Measurements from ENCODE around the gene TMEM39A.

The TMEM39A gene

GRCh38 chr3:119494597-119494996 is 31.2 kb upstream of the TMEM39A start:
- H3K27me3 ChIP-seq (ENCODE audit: insufficient read depth, poor library complexity, severe bottlenecking) = no peaks in the 10 kb centered on the region
- H3K27ac ChIP-seq (replicated peaks) = no peak overlapping the region
- no peak overlapping the region for H3K4me3 ChIP-seq (replicated peaks; ENCODE audit: insufficient read depth, low read length)
- no peak for TF ChIP-seq GABPA (IDR thresholded peaks at IDR 0.05; ENCODE audit: low read depth)
- TF ChIP-seq REST (IDR thresholded peaks at IDR 0.05; ENCODE audit: insufficient replicate concordance, low read depth) = no peak
- no peak for DNase-seq (ENCODE audit: low read depth in 1 of 2, low spot score in 1 of 2)

- TF ChIP-seq POLR2AphosphoS5 (IDR thresholded peaks at IDR 0.05; ENCODE audit: low read depth) (no peak), REST (IDR thresholded peaks at IDR 0.05; ENCODE audit: insufficient replicate concordance, low read depth) (no peak), SPI1 (IDR thresholded peaks at IDR 0.05; ENCODE audit: borderline replicate concordance, low read depth) (no peak), CTCF (IDR thresholded peaks at IDR 0.05; ENCODE audit: insufficient read depth, low read length) (no peak), GABPA (IDR thresholded peaks at IDR 0.05; ENCODE audit: low read depth) (no peak)
- Histone ChIP-seq H3K4me3 (replicated peaks; ENCODE audit: insufficient read depth, low read length) (no peak overlapping the region), H3K27me3 (ENCODE audit: insufficient read depth, poor library complexity, severe bottlenecking) (no peaks in the 10 kb centered on the region), H3K27ac (replicated peaks) (no peak overlapping the region)
- DNase-seq (ENCODE audit: low read depth in 1 of 2, low spot score in 1 of 2) = no peak
Observed at GRCh38 chr3:119492810-119493209, 29.4 kb upstream of the TMEM39A start.

GRCh38 chr3:119492128-119492527 is 28.7 kb upstream of the TMEM39A start:
- DNase-seq (ENCODE audit: low read depth in 1 of 2, low spot score in 1 of 2) = no peak
- no peaks in the 10 kb centered on the region for H3K27me3 ChIP-seq (ENCODE audit: insufficient read depth, poor library complexity, severe bottlenecking)
- no peak overlapping the region for H3K4me3 ChIP-seq (replicated peaks; ENCODE audit: insufficient read depth, low read length)
- no peak overlapping the region for H3K27ac ChIP-seq (replicated peaks)
- TF ChIP-seq CTCF (IDR thresholded peaks at IDR 0.05; ENCODE audit: insufficient read depth, low read length) (no peak), SPI1 (IDR thresholded peaks at IDR 0.05; ENCODE audit: borderline replicate concordance, low read depth) (no peak), GABPA (IDR thresholded peaks at IDR 0.05; ENCODE audit: low read depth) (no peak), POLR2AphosphoS5 (IDR thresholded peaks at IDR 0.05; ENCODE audit: low read depth) (no peak), REST (IDR thresholded peaks at IDR 0.05; ENCODE audit: insufficient replicate concordance, low read depth) (no peak)

- Histone ChIP-seq H3K27me3 (ENCODE audit: insufficient read depth, poor library complexity, severe bottlenecking) (no peaks in the 10 kb centered on the region), H3K27ac (replicated peaks) (no peak overlapping the region), H3K4me3 (replicated peaks; ENCODE audit: insufficient read depth, low read length) (no peak overlapping the region)
- no peak for DNase-seq (ENCODE audit: low read depth in 1 of 2, low spot score in 1 of 2)
- TF ChIP-seq POLR2AphosphoS5 (IDR thresholded peaks at IDR 0.05; ENCODE audit: low read depth) (no peak), CTCF (IDR thresholded peaks at IDR 0.05; ENCODE audit: insufficient read depth, low read length) (no peak), SPI1 (IDR thresholded peaks at IDR 0.05; ENCODE audit: borderline replicate concordance, low read depth) (no peak), REST (IDR thresholded peaks at IDR 0.05; ENCODE audit: insufficient replicate concordance, low read depth) (no peak), GABPA (IDR thresholded peaks at IDR 0.05; ENCODE audit: low read depth) (no peak)
Observed at GRCh38 chr3:119490153-119490552, 26.7 kb upstream of the TMEM39A start.
